Kidney (tissue), 22 donors: ENCODE measurements around the gene VSNL1. TPM values are rescaled to one million over a fixed set of nuclear protein-coding genes. Genes with fewer than 3 reads are reported as not detected.

Experiments used
- DNase-seq, 5 donors: peaks; one replicate each; pipeline ENCODE4 v3.0.0-alpha.2; 2013 to 2020
- FAIRE-seq: peaks from 2 replicates; lab custom pipeline; 2012; peaks lifted over from hg19 to GRCh38; lab: Jason Lieb, UNC
- H3K27ac ChIP-seq, 2 donors: one replicate each; pipeline ENCODE4 v1.7.0; 2013; ENCODE audit warnings: low read depth in 2 of 2, low read length in 2 of 2, inconsistent platforms in 1 of 2
- H3K27me3 ChIP-seq: one replicate; pipeline ENCODE4 v1.7.1; 2013; ENCODE audit warnings: low read length, inconsistent platforms; ENCODE audit not compliant: control insufficient read depth, insufficient read depth
- H3K36me3 ChIP-seq, 3 donors: one replicate each; pipeline versions ENCODE4 v1.7.0 to v1.7.1; 2013; ENCODE audit warnings: low read length in 3 of 3, control low read depth in 1 of 3, inconsistent platforms in 1 of 3; ENCODE audit not compliant: insufficient read depth in 3 of 3, control insufficient read depth in 2 of 3
- H3K4me1 ChIP-seq, 3 donors: one replicate each; pipeline versions ENCODE4 v1.7.0 to v1.7.1; 2013; ENCODE audit warnings: low read length in 3 of 3, inconsistent platforms in 1 of 3, low read depth in 1 of 3; ENCODE audit not compliant: control insufficient read depth in 2 of 3, insufficient read depth in 2 of 3
- H3K4me3 ChIP-seq, 3 donors: one replicate each; pipeline versions ENCODE4 v1.7.0 to v1.8.1; 2013; ENCODE audit warnings: low read length in 3 of 3, control low read depth in 1 of 3, inconsistent platforms in 1 of 3
- H3K9ac ChIP-seq, 3 donors: one replicate each; pipeline versions ENCODE4 v1.7.0 to v1.7.1; 2013; ENCODE audit warnings: low read length in 3 of 3, control low read depth in 1 of 3, inconsistent platforms in 1 of 3
- H3K9me3 ChIP-seq, 3 donors: one replicate each; pipeline versions ENCODE4 v1.7.0 to v1.7.1; 2013; ENCODE audit warnings: low read length in 3 of 3, control low read depth in 1 of 3, inconsistent platforms in 1 of 3; ENCODE audit not compliant: control insufficient read depth in 2 of 3, insufficient read depth in 1 of 3
- CTCF ChIP-seq: IDR thresholded peaks from 3 replicates; pipeline ENCODE4 v1.5.1; 2012; ENCODE audit warnings: mild to moderate bottlenecking, moderate library complexity, borderline replicate concordance; ENCODE audit not compliant: insufficient read depth; ENCODE audit errors: extremely low read depth
- intact Hi-C: fragments of 100-400 bp; cut with DNase I; formaldehyde crosslinking; loops from one replicate; pipeline ENCODE4 v1.11.1; 2022
- long read RNA-seq, 10 donors: library from polyadenylated mRNA in 1 of 10; unstranded in 1 of 10; transcript quantifications; one replicate each; pipeline ENCODE4 v2.0.0 and lab custom pipeline, GENCODE V29; 2021 to 2026
- polyA plus RNA-seq: library from polyadenylated mRNA; stranded (reverse); fragments of 350-450 nt; fragmentation: Illumina TruSeq; extraction: RNeasy Lipid Tissue Mini Kit (QIAGEN cat#74804); gene quantifications from one replicate; pipeline ENCODE4 v1.2.3, GENCODE V29; 2014; ENCODE audit warnings: low read depth, low replicate concordance; ENCODE audit not compliant: insufficient read depth
- total RNA-seq: library from RNA; stranded (reverse); fragmentation: NEBNext Ultra II Directional; extraction: Animal tissue kit (Norgen Biotek cat#: 25700); gene quantifications from one replicate; pipeline ENCODE4 v1.2.1, GENCODE V29; 2021
- donor health status: control.
- donor health status: control.
- donor health status: control.
- donor health status: control.
- donor health status: control.
- donor health status: DM: yes; HTN: yes; CAD: no.
- donor health status: Normal renal cell carcinoma (clear cell type).

The VSNL1 gene
- total RNA-seq: 0.44 TPM
- 1.0 TPM for polyA plus RNA-seq
- long read RNA-seq, donor 1, partial matches to known transcripts: 0 of 1 reads
- long read RNA-seq, donor 1, other reads (novel, unspliced or antisense): 0 of 1 reads
- long read RNA-seq, donor 2: 0 reads
- long read RNA-seq, donor 3: 0 reads
- long read RNA-seq, donor 4, partial matches to known transcripts: 0 of 1 reads
- long read RNA-seq, donor 4, other reads (novel, unspliced or antisense): 0 of 1 reads
- long read RNA-seq, donor 5: 0 reads
- long read RNA-seq, donor 6, transcript VSNL1-201 (4 exons, 1,892 nt): major isoform, 5 of 5 reads
- long read RNA-seq, donor 6, partial matches to known transcripts: 0 of 5 reads
- long read RNA-seq, donor 6, other reads (novel, unspliced or antisense): 0 of 5 reads
- long read RNA-seq, donor 7: 0 reads
- long read RNA-seq, donor 8, partial matches to known transcripts: 0 of 2 reads
- long read RNA-seq, donor 8, other reads (novel, unspliced or antisense): 0 of 2 reads
- long read RNA-seq, donor 9, partial matches to known transcripts: 0 of 3 reads
- long read RNA-seq, donor 9, other reads (novel, unspliced or antisense): 0 of 3 reads
- long read RNA-seq, donor 10, partial matches to known transcripts: 0 of 2 reads
- long read RNA-seq, donor 10, other reads (novel, unspliced or antisense): 0 of 2 reads

- peak within 1 kb of the TSS; percentile 32 to 68 (median 64) for H3K4me3 ChIP-seq
- peak within 1 kb of the TSS in 1 of 3 donors; percentile 39 for H3K9ac ChIP-seq
- FAIRE-seq: no peak
- peak within 1 kb of the TSS in 1 of 2 donors; percentile 39 for H3K27ac ChIP-seq
- intact Hi-C loops: no loop called here
- H3K27me3 ChIP-seq: peaks cover 22% of the 10 kb centered on the region
- no peaks in the 10 kb centered on the region for H3K9me3 ChIP-seq
- H3K36me3 ChIP-seq: no peaks in the 10 kb centered on the region
- no peak for TF ChIP-seq CTCF
- DNase-seq: peak; percentile 87 to 98 (median 98)
- H3K4me1 ChIP-seq: no peaks in the 10 kb centered on the region
Observed at GRCh38 chr2:17540093-17540812, at the start of gene VSNL1. Gene VSNL1, plus strand, starts transcription at chr2:17540696. Its CDS starts 51,379 bp downstream, at chr2:17592075.

- intact Hi-C loops: no loop called here
- no peak overlapping the region for H3K27ac ChIP-seq
- DNase-seq (no peak), FAIRE-seq (no peak)
- H3K4me3 ChIP-seq: no peak overlapping the region
- H3K27me3 ChIP-seq: no peaks in the 10 kb centered on the region
- no peaks in the 10 kb centered on the region for H3K4me1 ChIP-seq
- H3K36me3 ChIP-seq: no peaks in the 10 kb centered on the region
- no peaks in the 10 kb centered on the region for H3K9me3 ChIP-seq
- H3K9ac ChIP-seq: no peak overlapping the region
- no peak for TF ChIP-seq CTCF
Observed at GRCh38 chr2:17495590-17495989, 44.9 kb upstream of the VSNL1 start.

DNA sequence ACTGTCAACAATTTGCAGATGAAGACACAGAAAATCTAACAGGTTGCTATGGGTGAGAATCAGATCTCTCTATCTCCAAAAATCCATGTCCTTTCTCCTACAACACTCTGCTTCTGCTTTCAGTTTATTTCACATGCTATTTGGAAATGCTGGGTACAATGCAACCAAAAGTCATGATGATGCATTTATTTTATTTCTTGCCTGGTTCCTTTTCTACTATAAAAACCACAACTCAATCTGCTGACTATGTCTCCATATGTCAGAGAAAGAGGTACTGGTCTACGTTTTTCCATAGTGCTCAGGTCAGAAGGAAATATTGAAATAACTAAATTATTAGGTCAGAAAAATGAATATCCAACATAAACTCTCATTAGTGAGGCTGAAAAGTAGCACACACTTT is 42.8 kb upstream of the VSNL1 start:
- no peaks in the 10 kb centered on the region for H3K36me3 ChIP-seq
- no peak for FAIRE-seq
- intact Hi-C loops: no loop called here
- H3K27ac ChIP-seq: no peak overlapping the region
- H3K4me1 ChIP-seq: no peaks in the 10 kb centered on the region
- no peak for TF ChIP-seq CTCF
- H3K4me3 ChIP-seq: no peak overlapping the region
- no peaks in the 10 kb centered on the region for H3K9me3 ChIP-seq
- DNase-seq: no peak
- H3K27me3 ChIP-seq: no peaks in the 10 kb centered on the region
- no peak overlapping the region for H3K9ac ChIP-seq
